ENCODE measurements around the gene ESRRA. TPM values are rescaled to one million over a fixed set of nuclear protein-coding genes. Genes with fewer than 3 reads are reported as not detected.

Gene ESRRA
- total and polyA plus RNA-seq, 9 donors: 2.3 to 17.4 (median 11.9) TPM

DNA sequence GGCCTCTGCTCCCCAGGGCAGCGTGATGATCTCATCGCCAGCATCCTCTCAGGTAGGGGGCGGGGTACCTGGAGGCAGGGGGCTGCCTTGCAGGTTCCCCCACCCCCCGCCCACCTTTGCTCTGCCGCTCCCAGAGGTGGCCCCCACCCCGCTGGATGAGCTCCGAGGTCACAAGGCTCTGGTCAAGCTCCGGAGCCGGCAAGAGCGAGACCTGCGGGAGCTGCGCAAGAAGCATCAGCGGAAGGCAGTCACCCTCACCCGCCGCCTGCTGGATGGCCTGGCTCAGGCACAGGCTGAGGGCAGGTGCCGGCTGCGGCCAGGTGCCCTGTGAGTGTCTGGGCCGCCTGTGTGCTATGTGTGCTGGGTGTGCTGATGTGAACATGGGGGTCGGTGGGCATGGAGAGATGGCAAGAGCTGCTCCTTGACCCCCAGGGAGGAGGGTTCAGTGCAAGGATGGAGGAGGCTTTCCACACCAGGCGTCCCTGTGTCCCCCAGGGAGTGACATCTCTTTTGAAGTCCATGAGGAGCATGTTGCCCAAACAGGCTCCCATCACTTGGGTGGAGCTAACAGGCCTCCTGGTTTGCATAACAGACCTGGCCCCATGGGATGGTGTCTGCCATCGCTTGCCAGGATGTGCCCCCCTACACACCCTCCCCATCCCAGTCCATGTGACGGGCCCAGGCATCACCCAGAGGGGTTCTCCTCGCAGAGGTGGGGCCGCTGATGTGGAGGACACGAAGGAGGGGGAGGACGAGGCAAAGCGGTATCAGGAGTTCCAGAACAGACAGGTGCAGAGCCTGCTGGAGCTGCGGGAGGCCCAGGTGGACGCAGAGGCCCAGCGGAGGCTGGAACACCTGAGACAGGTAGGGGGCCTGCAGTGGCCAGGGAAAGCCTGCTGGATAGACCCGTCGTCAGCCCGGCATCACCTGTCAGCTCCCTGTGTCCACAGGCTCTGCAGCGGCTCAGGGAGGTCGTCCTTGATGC, 39.9 kb upstream of the ESRRA start:
- Histone ChIP-seq H3K4me3 (no peak overlapping the region), H3K36me3 (no peaks in the 10 kb centered on the region), H3K9me3 (no peaks in the 10 kb centered on the region), H3K27me3 (no peaks in the 10 kb centered on the region), H3K4me1 (ENCODE audit: insufficient read depth) (peaks cover 9% of the 10 kb centered on the region), H3K27ac (no peak overlapping the region)
- WGBS, 3 donors: 88 to 93% (median 90%) methylated on average over 35 of the region's 35 CpGs
- peak in 3 of 5 donors; percentile 24 to 50 (median 37) for DNase-seq
- intact Hi-C loops (cut with DNase I): loop anchor here in 2 of 4 donors (10.0 kb wide), 1 partner anchor 61 kb away; the partner anchor contains the start of gene FERMT3 (in 2 of the 2)
- no peak for TF ChIP-seq POLR2A (IDR thresholded peaks at IDR 0.05)
- TF ChIP-seq, protein P1, sequence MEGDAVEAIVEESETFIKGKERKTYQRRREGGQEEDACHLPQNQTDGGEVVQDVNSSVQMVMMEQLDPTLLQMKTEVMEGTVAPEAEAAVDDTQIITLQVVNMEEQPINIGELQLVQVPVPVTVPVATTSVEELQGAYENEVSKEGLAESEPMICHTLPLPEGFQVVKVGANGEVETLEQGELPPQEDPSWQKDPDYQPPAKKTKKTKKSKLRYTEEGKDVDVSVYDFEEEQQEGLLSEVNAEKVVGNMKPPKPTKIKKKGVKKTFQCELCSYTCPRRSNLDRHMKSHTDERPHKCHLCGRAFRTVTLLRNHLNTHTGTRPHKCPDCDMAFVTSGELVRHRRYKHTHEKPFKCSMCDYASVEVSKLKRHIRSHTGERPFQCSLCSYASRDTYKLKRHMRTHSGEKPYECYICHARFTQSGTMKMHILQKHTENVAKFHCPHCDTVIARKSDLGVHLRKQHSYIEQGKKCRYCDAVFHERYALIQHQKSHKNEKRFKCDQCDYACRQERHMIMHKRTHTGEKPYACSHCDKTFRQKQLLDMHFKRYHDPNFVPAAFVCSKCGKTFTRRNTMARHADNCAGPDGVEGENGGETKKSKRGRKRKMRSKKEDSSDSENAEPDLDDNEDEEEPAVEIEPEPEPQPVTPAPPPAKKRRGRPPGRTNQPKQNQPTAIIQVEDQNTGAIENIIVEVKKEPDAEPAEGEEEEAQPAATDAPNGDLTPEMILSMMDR (IDR thresholded peaks at IDR 0.05): no peak
- TF ChIP-seq EP300 (IDR thresholded peaks at IDR 0.05): no peak

DNA sequence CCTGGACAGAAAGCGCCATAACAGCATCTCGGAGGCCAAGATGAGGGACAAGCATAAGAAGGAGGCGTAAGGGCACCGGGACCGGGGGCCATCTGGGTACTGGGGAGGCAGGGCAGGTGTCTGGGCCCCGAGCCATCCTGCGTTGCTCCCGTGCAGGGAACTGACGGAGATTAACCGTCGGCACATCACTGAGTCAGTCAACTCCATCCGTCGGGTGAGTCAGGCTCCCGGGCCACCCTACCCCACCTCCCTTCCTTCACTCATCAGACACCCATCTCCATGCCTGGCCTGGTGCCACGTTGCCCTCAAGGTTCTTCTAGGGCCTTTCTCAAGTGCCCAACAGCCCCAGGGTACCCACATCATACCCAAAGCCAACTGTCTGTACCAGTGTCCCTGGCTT, 39.0 kb upstream of the ESRRA start:
- Histone ChIP-seq H3K9me3 (no peaks in the 10 kb centered on the region), H3K27me3 (no peaks in the 10 kb centered on the region), H3K36me3 (no peaks in the 10 kb centered on the region), H3K4me1 (ENCODE audit: insufficient read depth) (peaks cover 9% of the 10 kb centered on the region), H3K4me3 (no peak overlapping the region), H3K27ac (no peak overlapping the region)
- TF ChIP-seq EP300 (IDR thresholded peaks at IDR 0.05): no peak
- no peak for TF ChIP-seq POLR2A (IDR thresholded peaks at IDR 0.05)
- TF ChIP-seq, protein P1 (IDR thresholded peaks at IDR 0.05): no peak
- peak in 3 of 5 donors; percentile 35 to 64 (median 53) for DNase-seq
- WGBS, 3 donors: 86 to 91% (median 90%) methylated on average over 15 of the region's 15 CpGs
- intact Hi-C loops (cut with DNase I): loop anchor here in 2 of 4 donors (10.0 kb wide), 1 partner anchor 62 kb away; the partner anchor contains the start of gene FERMT3 (in 2 of the 2)

DNA sequence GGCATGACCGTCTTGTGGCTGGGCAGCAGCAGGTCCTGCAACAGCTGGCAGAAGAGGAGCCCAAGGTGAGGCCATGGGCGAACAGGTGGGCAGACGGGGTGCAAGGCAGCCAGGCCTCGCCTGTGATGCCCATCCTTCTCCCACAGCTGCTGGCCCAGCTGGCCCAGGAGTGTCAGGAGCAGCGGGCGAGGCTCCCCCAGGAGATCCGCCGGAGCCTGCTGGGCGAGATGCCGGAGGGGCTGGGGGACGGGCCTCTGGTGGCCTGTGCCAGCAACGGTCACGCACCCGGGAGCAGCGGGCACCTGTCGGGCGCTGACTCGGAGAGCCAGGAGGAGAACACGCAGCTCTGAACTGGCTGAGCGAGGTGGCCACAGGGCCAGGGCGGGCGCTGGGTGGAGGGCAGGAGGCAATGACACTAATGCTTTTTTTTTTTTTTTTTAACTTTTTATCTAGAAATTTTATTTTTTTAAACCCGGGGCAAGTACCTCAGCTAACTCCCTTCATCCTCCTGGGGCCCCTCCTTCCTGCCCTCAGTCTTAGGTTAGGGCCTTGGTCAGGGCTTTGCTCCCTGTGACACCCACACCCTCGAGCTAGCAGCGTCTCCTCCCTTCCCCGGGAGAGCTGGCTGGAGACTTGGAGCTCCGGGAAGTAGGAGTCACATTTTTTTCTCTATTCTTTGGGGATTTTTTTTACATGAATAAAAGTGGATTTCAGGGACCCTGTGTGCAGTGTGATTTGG, 37.9 kb upstream of the ESRRA start:
- Histone ChIP-seq H3K27me3 (no peaks in the 10 kb centered on the region), H3K27ac (peak overlapping the region in 1 of 2 donors; percentile 90), H3K4me3 (no peak overlapping the region), H3K36me3 (no peaks in the 10 kb centered on the region), H3K4me1 (ENCODE audit: insufficient read depth) (peaks cover 9% of the 10 kb centered on the region), H3K9me3 (no peaks in the 10 kb centered on the region)
- TF ChIP-seq POLR2A (IDR thresholded peaks at IDR 0.05) (no peak), EP300 (IDR thresholded peaks at IDR 0.05) (no peak)
- TF ChIP-seq, protein P1 (IDR thresholded peaks at IDR 0.05): no peak
- intact Hi-C loops (cut with DNase I): loop anchor here in 2 of 4 donors (10.0 kb wide), 1 partner anchor 63 kb away; the partner anchor contains the start of gene FERMT3 (in 2 of the 2)
- 70 to 71% (median 70%) methylated on average over 27 of the region's 27 CpGs for WGBS, 3 donors
- peak in 3 of 5 donors; percentile 55 to 66 (median 66) for DNase-seq
